ENCODE results near the gene FAIM2.
A peak's percentile ranks its signal among the peaks of the same experiment; 100 is the strongest.

The FAIM2 gene

DNA sequence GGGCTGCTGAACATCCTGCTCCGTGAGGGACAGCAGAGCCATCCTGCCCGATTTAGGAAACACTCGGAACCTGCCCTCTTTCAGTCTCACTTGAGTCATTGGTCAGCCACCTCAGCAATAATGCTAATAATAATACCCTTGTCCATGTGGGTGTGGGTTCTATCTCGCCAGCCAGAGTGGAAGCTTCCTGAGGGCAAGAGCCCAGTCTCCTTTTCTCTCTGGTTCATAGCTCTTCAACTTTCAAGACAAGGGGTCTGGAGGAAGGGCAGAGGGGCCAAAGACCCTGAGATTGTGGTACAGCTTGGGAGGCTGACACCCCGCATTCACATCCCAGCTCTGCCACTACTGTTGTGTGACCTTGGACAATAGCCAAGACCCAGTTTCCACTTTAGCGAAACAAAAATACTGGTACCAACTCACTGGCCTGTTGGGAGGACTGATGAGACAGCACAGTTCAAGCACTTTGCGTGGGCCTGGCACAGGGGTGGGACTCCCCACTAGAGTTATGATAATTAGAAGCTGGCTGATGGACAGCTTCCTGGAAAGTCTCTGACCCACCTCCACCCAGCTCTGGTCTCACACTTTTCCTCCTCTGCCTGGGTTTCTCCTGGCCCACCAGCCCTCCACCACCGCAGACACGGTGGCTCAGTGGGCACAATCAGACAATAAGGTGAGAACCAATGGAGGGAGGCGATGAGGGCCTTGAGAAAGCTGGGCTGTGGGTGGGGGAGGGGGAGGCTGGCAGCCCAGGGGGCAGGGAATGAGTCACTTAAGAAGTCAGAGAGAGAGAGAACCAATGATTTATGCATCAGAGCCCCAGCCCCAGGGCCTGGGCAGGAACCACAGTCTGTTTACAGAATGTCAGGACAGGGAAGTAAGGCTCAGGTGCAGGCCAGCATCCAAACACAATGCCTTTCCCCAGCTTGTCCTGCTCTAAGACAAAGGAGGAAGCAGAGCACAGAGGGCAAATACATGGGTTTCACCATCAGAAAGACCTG, 9.6 kb downstream of the FAIM2 start:
- peak; percentile 91 to 98 for DNase-seq (ENCODE audit: low read depth in 1 of 2, low spot score in 1 of 2)
- no peak for TF ChIP-seq JUND (IDR thresholded peaks at IDR 0.05; ENCODE audit: low read depth)
- in situ Hi-C loops (cut with HindIII; ENCODE audit: low pct_unique_long_range_greater_than_20kb, low sequenced_read_pairs) = no loop called here

GRCh38 chr12:49892732-49893317, 10.9 kb downstream of the FAIM2 start:
- DNase-seq (ENCODE audit: low read depth in 1 of 2, low spot score in 1 of 2) = no peak
- no peak for TF ChIP-seq JUND (IDR thresholded peaks at IDR 0.05; ENCODE audit: low read depth)
- in situ Hi-C loops (cut with HindIII; ENCODE audit: low pct_unique_long_range_greater_than_20kb, low sequenced_read_pairs) = no loop called here

DNA sequence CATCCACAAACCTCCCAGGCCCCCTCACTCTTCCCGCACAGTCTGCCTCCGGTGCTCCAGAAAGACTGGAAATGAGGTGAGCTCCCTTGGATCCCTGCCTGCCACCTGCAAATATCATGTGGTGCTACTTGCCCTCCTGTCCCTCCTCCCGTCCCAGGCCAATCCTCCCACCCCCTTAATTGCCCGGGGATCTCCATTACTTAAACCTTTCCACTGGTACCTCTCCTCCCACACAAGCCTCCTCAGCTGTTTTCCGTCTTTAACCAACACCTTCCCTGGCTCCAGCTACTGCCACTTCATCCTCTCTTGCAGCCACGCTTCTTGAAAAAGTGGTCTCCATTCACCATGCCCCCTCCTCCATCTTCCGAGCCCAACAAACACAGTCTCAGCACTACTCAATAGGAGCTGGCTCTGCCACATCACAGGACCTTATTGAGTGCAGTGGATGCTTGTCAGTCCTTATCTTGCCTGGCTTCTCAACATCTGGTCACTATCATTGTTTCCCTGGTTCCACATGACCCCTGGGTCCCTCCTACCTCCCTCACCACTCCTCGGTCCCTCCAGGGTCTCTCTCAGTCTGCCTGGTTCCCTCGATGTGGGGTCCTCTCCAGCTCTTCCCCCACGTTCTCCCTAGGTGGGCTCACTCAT, 11.5 kb downstream of the FAIM2 start:
- in situ Hi-C loops (cut with HindIII; ENCODE audit: low pct_unique_long_range_greater_than_20kb, low sequenced_read_pairs) = no loop called here
- no peak for DNase-seq (ENCODE audit: low read depth in 1 of 2, low spot score in 1 of 2)
- TF ChIP-seq JUND (IDR thresholded peaks at IDR 0.05; ENCODE audit: low read depth) = no peak

DNA sequence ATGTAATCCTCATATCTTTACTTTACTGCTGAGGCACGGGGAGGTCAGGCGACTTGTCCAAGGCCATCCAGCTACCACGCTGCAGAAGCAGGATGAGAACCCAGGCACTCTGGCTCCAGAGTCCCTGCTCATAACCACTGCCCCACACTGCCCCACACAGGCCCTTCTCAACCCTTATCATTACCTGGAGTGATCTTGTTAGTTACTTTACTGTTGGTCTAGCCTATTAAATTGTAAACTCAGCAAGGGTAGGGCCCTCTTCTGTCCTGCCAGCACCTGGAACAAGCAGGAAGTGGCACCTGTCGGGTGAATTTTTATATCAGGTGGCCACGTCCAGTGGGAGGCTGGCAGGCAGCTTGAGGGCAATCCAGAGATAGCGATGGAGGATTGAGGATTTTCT, 12.2 kb downstream of the FAIM2 start:
- no peak for TF ChIP-seq JUND (IDR thresholded peaks at IDR 0.05; ENCODE audit: low read depth)
- DNase-seq (ENCODE audit: low read depth in 1 of 2, low spot score in 1 of 2) = no peak
- in situ Hi-C loops (cut with HindIII; ENCODE audit: low pct_unique_long_range_greater_than_20kb, low sequenced_read_pairs) = no loop called here

- in situ Hi-C loops (cut with HindIII; ENCODE audit: low pct_unique_long_range_greater_than_20kb, low sequenced_read_pairs) = no loop called here
- DNase-seq (ENCODE audit: low read depth in 1 of 2, low spot score in 1 of 2) = no peak
- TF ChIP-seq JUND (IDR thresholded peaks at IDR 0.05; ENCODE audit: low read depth) = no peak
Observed at GRCh38 chr12:49891012-49891411, 12.7 kb downstream of the FAIM2 start.

DNA sequence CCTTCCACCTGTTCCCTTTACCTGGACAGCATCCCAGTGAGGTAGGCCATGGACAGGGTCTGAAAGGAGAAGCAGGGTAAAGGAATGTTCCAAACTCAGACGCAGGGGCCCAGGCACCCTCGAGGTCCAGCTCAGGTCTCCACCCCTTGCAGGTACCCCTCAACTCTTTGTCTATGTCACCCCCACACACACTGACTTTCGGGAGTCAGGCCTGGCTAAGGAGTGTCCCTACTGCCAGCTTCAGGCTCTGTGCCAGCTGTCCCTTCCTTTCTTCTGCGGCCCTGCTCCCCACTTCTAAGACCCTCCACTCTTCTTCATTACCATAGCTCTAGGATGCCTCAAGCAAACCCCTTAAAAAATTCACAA, 13.6 kb downstream of the FAIM2 start:
- TF ChIP-seq JUND (IDR thresholded peaks at IDR 0.05; ENCODE audit: low read depth) = no peak
- in situ Hi-C loops (cut with HindIII; ENCODE audit: low pct_unique_long_range_greater_than_20kb, low sequenced_read_pairs) = no loop called here
- no peak for DNase-seq (ENCODE audit: low read depth in 1 of 2, low spot score in 1 of 2)

- TF ChIP-seq JUND (IDR thresholded peaks at IDR 0.05; ENCODE audit: low read depth) = no peak
- no peak for DNase-seq (ENCODE audit: low read depth in 1 of 2, low spot score in 1 of 2)
- in situ Hi-C loops (cut with HindIII; ENCODE audit: low pct_unique_long_range_greater_than_20kb, low sequenced_read_pairs) = no loop called here
Observed at GRCh38 chr12:49889361-49890095, 14.2 kb downstream of the FAIM2 start.

- no peak for TF ChIP-seq JUND (IDR thresholded peaks at IDR 0.05; ENCODE audit: low read depth)
- in situ Hi-C loops (cut with HindIII; ENCODE audit: low pct_unique_long_range_greater_than_20kb, low sequenced_read_pairs) = no loop called here
- peak in 1 of 2 experiments; percentile 54 for DNase-seq (ENCODE audit: low read depth in 1 of 2, low spot score in 1 of 2)
Observed at GRCh38 chr12:49888461-49889151, 15.1 kb downstream of the FAIM2 start.

GRCh38 chr12:49887536-49888401, 15.9 kb downstream of the FAIM2 start:
- in situ Hi-C loops (cut with HindIII; ENCODE audit: low pct_unique_long_range_greater_than_20kb, low sequenced_read_pairs) = no loop called here
- DNase-seq (ENCODE audit: low read depth in 1 of 2, low spot score in 1 of 2) = peak in 1 of 2 experiments; percentile 61
- TF ChIP-seq JUND (IDR thresholded peaks at IDR 0.05; ENCODE audit: low read depth) = no peak

- in situ Hi-C loops (cut with HindIII; ENCODE audit: low pct_unique_long_range_greater_than_20kb, low sequenced_read_pairs) = no loop called here
- no peak for DNase-seq (ENCODE audit: low read depth in 1 of 2, low spot score in 1 of 2)
- TF ChIP-seq JUND (IDR thresholded peaks at IDR 0.05; ENCODE audit: low read depth) = no peak
Observed at GRCh38 chr12:49887091-49887490, 16.6 kb downstream of the FAIM2 start.

All from T47D (cell line).